GM12891 (cell line): Measurements from ENCODE around the gene COL4A6.
"Not testable (repeated sequence)": the region's sequence is repeated elsewhere in the genome, so short reads cannot be mapped to it uniquely, and the experiment has no call there.

Source experiments
- PAX5 ChIP-seq: IDR thresholded peaks from 2 replicates; pipeline ENCODE4 v1.6.1; 2011; ENCODE audit warnings: low read length, moderate library complexity, mild to moderate bottlenecking; ENCODE audit not compliant: insufficient read depth, severe bottlenecking
- POLR2AphosphoS5 ChIP-seq: IDR thresholded peaks from 2 replicates; pipeline ENCODE4 v1.6.1; 2011; ENCODE audit warnings: low read depth, low read length, control low read depth

DNA sequence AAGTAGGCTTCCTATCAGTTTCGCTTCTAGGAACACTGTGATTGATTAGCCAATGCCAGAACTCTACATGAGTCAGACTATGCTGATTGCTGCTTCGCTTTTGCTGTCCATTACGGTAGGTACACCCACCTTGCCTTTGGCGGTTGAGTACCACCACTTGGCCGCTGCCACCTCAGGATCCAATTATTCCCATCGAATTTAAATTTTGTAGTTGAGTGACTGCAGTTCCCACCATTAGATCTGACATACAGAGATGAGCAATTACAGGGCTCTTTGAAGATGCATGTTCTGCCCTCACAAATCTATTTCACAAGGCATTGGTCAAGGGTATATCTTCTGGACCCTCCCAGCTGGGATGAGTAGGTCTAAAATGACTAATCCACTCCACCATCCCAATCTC is 43.3 kb upstream of the COL4A6 start:
- not testable (repeated sequence) for TF ChIP-seq POLR2AphosphoS5, PAX5
